GM18873 (cell line): ENCODE measurements around the gene TRAF3IP1.
A peak's percentile ranks its signal among the peaks of the same experiment; 100 is the strongest.
"Not testable (repeated sequence)": the region's sequence is repeated elsewhere in the genome, so short reads cannot be mapped to it uniquely, and the experiment has no call there.

Experiments
- ATAC-seq: cut with Tn5 transposase; IDR thresholded peaks from one replicate; pipeline ENCODE4 v1.9.1; 2021; ENCODE audit warnings: mild to moderate bottlenecking, moderate library complexity, moderate number of reproducible peaks; ENCODE audit not compliant: unreplicated experiment, low FRiP score

TRAF3IP1 gene

GRCh38 chr2:238306672-238306998 lies 13.7 kb upstream of the TRAF3IP1 start:
- ATAC-seq = no peak

GRCh38 chr2:238308177-238308576 lies 12.1 kb upstream of the TRAF3IP1 start:
- ATAC-seq = no peak

- not testable (repeated sequence) for ATAC-seq
Observed at GRCh38 chr2:238310721-238311120, 9.6 kb upstream of the TRAF3IP1 start.

GRCh38 chr2:238313289-238313990 lies 6.9 kb upstream of the TRAF3IP1 start:
- no peak for ATAC-seq

- ATAC-seq = no peak
Observed at GRCh38 chr2:238313991-238314350, 6.3 kb upstream of the TRAF3IP1 start.

GRCh38 chr2:238314576-238314975 lies 5.7 kb upstream of the TRAF3IP1 start:
- no peak for ATAC-seq

GRCh38 chr2:238315031-238315595 lies 5.2 kb upstream of the TRAF3IP1 start:
- ATAC-seq = no peak

- ATAC-seq = peak; percentile 21
Observed at GRCh38 chr2:238320648-238321281, 447 bp downstream of the TRAF3IP1 start.

- no peak for ATAC-seq
Observed at GRCh38 chr2:238321467-238321866, 1.1 kb downstream of the TRAF3IP1 start.

- no peak for ATAC-seq
Observed at GRCh38 chr2:238322001-238322411, 1.7 kb downstream of the TRAF3IP1 start.

- ATAC-seq = not testable (repeated sequence)
Observed at GRCh38 chr2:238324248-238324647, 3.9 kb downstream of the TRAF3IP1 start.

- no peak for ATAC-seq
Observed at GRCh38 chr2:238325694-238326093, 5.4 kb downstream of the TRAF3IP1 start.

- ATAC-seq = no peak
Observed at GRCh38 chr2:238326801-238327365, 6.6 kb downstream of the TRAF3IP1 start.

- ATAC-seq = no peak
Observed at GRCh38 chr2:238327751-238328150, 7.4 kb downstream of the TRAF3IP1 start.

GRCh38 chr2:238330391-238330790 lies 10.1 kb downstream of the TRAF3IP1 start:
- no peak for ATAC-seq

- no peak for ATAC-seq
Observed at GRCh38 chr2:238331916-238332315, 11.6 kb downstream of the TRAF3IP1 start.

- ATAC-seq = no peak
Observed at GRCh38 chr2:238334885-238335284, 14.6 kb downstream of the TRAF3IP1 start.

- ATAC-seq = not testable (repeated sequence)
Observed at GRCh38 chr2:238335591-238335990, 15.3 kb downstream of the TRAF3IP1 start.

- ATAC-seq = no peak
Observed at GRCh38 chr2:238336151-238336550, 15.8 kb downstream of the TRAF3IP1 start.

- ATAC-seq = no peak
Observed at GRCh38 chr2:238336793-238337444, 16.6 kb downstream of the TRAF3IP1 start.

GRCh38 chr2:238337846-238338245 lies 17.5 kb downstream of the TRAF3IP1 start:
- no peak for ATAC-seq
